Activated T-helper 2 cell treated with anti-CD3 and anti-CD28 coated beads, Interferon-gamma antibody, Interleukin-2, Interleukin-4, amounts not matched to agents 10 μg/mL and 5 μg/mL and 100 μg/mL, durations not matched to agents 14 hours and 24 hours and 36 hours (primary cell): Measurements from ENCODE around the gene APOL4. TPM values are rescaled to one million over a fixed set of nuclear protein-coding genes. Genes with fewer than 3 reads are reported as not detected.
"Not testable (repeated sequence)": the region's sequence is repeated elsewhere in the genome, so short reads cannot be mapped to it uniquely, and the experiment has no call there.

Experiments used
- DNase-seq: peaks from one replicate; pipeline ENCODE4 v3.0.0; 2021; ENCODE audit warnings: low spot score
- H3K27ac Mint-ChIP-seq: one replicate; pipeline ENCODE4 v1.8.0; 2021; ENCODE audit warnings: mixed read lengths
- H3K27me3 Mint-ChIP-seq: one replicate; pipeline ENCODE4 v1.8.0; 2021; ENCODE audit warnings: low read depth, mixed read lengths
- H3K36me3 Mint-ChIP-seq: one replicate; pipeline ENCODE4 v1.8.0; 2021; ENCODE audit warnings: low read depth, mixed read lengths
- H3K4me1 Mint-ChIP-seq: one replicate; pipeline ENCODE4 v1.8.0; 2021; ENCODE audit warnings: low read depth, mixed read lengths
- H3K4me3 Mint-ChIP-seq: one replicate; pipeline ENCODE4 v1.8.0; 2021; ENCODE audit warnings: low read depth, mild to moderate bottlenecking, moderate library complexity, mixed read lengths
- H3K9me3 Mint-ChIP-seq: one replicate; pipeline ENCODE4 v1.8.0; 2021; ENCODE audit warnings: mixed read lengths
- intact Hi-C: fragments of 100-400 bp; cut with micrococcal nuclease; formaldehyde crosslinking; loops from one replicate; pipeline ENCODE4 v1.15.1; 2023
- total RNA-seq: library from RNA; stranded (reverse); gene quantifications from 2 replicates; pipeline ENCODE4 v1.2.3, GENCODE V29; 2022

The APOL4 gene
- total RNA-seq, 1 donor from 2014 or later: 0.52 TPM

DNA sequence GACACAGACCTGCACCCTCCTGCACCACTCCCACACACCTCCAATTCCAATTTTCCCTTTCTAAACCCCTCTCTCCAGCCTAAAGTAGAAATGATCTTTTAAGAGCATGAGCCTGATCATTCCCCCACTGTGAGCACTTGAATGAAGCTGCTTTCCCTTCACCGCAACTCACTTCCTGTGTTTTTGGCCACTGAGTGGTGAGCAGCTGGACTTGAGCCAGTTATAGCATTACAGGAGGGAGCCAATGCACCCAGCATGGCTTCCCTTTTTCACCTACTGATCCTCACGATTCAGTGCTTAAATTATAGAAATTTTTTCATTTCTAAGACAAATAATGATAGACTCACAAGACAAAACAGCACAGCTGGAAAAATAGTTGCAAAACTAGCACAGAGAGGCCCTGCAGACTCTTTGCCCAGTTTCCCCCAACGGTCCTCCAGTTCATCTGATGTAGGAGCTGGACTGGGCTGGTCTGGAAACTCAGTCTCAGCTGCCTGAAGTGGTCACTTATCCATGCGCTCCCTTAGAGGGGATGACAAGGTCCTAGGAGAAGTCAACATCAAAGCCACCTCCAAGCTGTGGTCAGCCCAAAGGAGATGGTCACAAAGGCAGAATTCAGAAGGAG lies 9.7 kb upstream of the APOL4 start:
- no peak overlapping the region for H3K4me3 Mint-ChIP-seq
- peaks cover 58% of the 10 kb centered on the region for H3K27me3 Mint-ChIP-seq
- H3K4me1 Mint-ChIP-seq: peaks cover 5% of the 10 kb centered on the region
- peaks cover 5% of the 10 kb centered on the region for H3K9me3 Mint-ChIP-seq
- DNase-seq: no peak
- no peaks in the 10 kb centered on the region for H3K36me3 Mint-ChIP-seq
- intact Hi-C loops: no loop called here
- H3K27ac Mint-ChIP-seq: no peak overlapping the region

DNA sequence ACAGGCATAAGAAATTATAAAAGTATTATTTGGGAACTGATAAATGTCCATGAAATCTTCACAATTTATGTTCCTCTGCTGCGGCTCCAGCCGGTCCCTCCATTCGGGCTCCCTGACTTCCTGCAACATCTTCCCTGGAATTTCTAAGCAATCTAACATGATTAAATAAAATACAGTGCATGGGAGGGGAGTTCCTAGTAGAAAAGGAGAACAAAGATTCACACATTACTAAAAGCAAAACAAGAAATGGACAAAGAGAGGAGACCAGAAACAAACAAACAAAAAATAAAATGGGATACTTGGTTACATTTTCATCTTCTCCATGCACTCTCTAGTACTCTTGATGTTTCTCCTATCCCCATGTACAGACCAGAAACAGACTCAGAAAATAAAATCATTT lies 8.6 kb upstream of the APOL4 start:
- Mint-ChIP-seq H3K9me3 (peaks cover 5% of the 10 kb centered on the region), H3K4me3 (no peak overlapping the region), H3K4me1 (peaks cover 5% of the 10 kb centered on the region), H3K27ac (no peak overlapping the region), H3K27me3 (peaks cover 48% of the 10 kb centered on the region), H3K36me3 (no peaks in the 10 kb centered on the region)
- intact Hi-C loops: no loop called here
- DNase-seq: no peak

GRCh38 chr22:36209488-36209908 lies 7.9 kb upstream of the APOL4 start:
- H3K27ac Mint-ChIP-seq, DNase-seq, H3K4me3 Mint-ChIP-seq, intact Hi-C loops, H3K36me3 Mint-ChIP-seq, H3K9me3 Mint-ChIP-seq, H3K4me1 Mint-ChIP-seq: not testable (repeated sequence)
- peaks cover 44% of the 10 kb centered on the region for H3K27me3 Mint-ChIP-seq

DNA sequence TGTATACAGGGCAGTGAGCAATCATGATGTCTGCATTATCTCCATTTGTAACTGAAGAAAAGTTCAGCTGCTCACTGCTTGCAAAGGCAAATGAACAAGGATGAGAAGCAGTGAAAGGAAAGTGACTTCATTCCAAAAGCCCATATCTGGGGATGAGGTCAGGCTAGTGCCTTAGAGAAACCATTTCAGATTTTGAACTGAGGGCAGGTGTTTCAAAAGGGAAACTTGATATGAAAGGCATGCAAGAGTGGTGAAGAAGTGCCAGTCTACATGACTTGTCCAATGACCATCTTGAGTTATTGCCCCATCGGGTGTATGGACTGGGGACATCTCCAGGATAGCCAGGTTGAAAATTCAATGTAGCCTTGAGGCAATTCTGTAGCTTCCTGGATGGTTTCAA lies 7.3 kb upstream of the APOL4 start:
- Mint-ChIP-seq H3K36me3 (no peaks in the 10 kb centered on the region), H3K4me1 (peaks cover 5% of the 10 kb centered on the region), H3K27me3 (peaks cover 39% of the 10 kb centered on the region), H3K4me3 (no peak overlapping the region), H3K9me3 (peaks cover 5% of the 10 kb centered on the region), H3K27ac (no peak overlapping the region)
- no peak for DNase-seq
- intact Hi-C loops: no loop called here

DNA sequence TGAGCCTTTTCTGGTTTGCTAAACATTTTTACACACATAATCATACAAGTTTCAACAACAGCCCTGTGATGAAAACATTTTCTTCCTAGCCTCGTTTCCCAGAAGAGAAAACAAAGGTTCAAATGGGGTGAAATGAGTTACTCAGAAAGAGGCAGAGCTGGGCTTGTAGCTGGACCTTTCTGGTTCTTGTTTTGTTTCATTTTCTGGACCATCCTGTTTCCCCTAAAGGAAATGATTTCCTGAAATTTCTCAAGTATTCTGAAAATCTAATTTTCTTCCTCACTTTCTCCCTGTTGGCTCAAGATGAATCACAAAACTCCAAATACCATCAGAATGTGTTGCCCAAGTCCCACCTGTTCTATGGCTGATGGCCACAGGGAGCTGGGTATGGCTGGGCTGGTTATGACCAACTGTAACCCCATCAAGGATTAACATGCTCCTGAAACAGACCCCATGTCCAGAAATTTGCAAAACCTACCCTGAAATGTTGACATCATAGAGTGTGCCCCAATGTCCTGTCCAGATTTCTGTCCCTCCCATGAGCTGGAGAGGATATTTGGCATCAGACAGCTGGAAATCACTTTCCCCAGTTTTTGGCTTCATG lies 6.7 kb upstream of the APOL4 start:
- intact Hi-C loops: no loop called here
- DNase-seq: no peak
- H3K27ac Mint-ChIP-seq: no peak overlapping the region
- no peaks in the 10 kb centered on the region for H3K36me3 Mint-ChIP-seq
- peaks cover 5% of the 10 kb centered on the region for H3K9me3 Mint-ChIP-seq
- H3K27me3 Mint-ChIP-seq: peaks cover 34% of the 10 kb centered on the region
- H3K4me3 Mint-ChIP-seq: no peak overlapping the region
- H3K4me1 Mint-ChIP-seq: peaks cover 5% of the 10 kb centered on the region

DNA sequence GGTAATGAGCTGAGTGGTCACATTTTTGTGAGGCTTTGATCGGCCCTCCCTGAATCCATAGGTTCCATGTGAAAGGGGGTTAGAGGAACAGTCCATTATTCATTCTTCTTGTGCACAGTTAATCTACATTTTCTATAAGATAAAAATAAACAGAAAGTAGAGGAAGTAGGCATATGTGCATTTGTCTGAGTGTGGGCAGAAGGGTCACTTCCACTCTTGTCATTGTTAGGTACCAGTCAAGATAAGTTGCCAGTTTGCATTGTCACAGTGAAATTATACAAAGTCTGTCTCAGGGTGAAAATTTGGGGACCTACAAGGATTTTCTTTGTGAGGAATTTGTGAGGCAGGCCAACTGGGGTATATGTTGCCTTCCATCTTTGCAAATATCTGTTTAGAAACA lies 4.6 kb upstream of the APOL4 start:
- no peak overlapping the region for H3K27ac Mint-ChIP-seq
- H3K27me3 Mint-ChIP-seq: peaks cover 19% of the 10 kb centered on the region
- no peak overlapping the region for H3K4me3 Mint-ChIP-seq
- intact Hi-C loops: no loop called here
- H3K4me1 Mint-ChIP-seq: peaks cover 4% of the 10 kb centered on the region
- H3K36me3 Mint-ChIP-seq: no peaks in the 10 kb centered on the region
- peaks cover 5% of the 10 kb centered on the region for H3K9me3 Mint-ChIP-seq
- DNase-seq: no peak

DNA sequence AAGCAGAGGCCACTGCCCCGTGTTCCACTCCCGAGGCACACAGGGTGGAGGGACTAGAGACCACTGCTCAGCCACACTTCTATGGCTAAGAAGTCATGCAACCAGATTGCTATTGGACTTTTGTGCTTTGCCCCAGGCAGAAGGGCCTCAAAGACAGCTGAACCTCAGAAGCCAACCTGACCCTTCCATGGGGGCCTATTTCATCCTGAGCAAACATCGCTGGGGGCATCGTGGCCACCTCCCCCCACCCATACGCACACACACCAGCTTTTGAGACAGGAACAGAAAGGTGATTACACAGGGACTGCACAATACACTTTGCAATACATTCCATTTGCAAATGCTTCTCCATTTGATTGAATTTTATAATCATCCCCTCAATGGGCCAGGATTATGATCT lies 4.0 kb upstream of the APOL4 start:
- H3K4me1 Mint-ChIP-seq, intact Hi-C loops, DNase-seq: not testable (repeated sequence)

GRCh38 chr22:36204632-36205015 lies 3.0 kb upstream of the APOL4 start:
- H3K27ac Mint-ChIP-seq: no peak overlapping the region
- H3K4me3 Mint-ChIP-seq: no peak overlapping the region
- no peaks in the 10 kb centered on the region for H3K36me3 Mint-ChIP-seq
- intact Hi-C loops: no loop called here
- H3K4me1 Mint-ChIP-seq: peaks cover 1% of the 10 kb centered on the region
- peaks cover 9% of the 10 kb centered on the region for H3K27me3 Mint-ChIP-seq
- peaks cover 5% of the 10 kb centered on the region for H3K9me3 Mint-ChIP-seq
- DNase-seq: no peak

More for the DNA sequence above, 4.0 kb upstream of the APOL4 start:
- H3K4me3 Mint-ChIP-seq, H3K27ac Mint-ChIP-seq, H3K36me3 Mint-ChIP-seq, H3K9me3 Mint-ChIP-seq: not testable (repeated sequence)
- peaks cover 14% of the 10 kb centered on the region for H3K27me3 Mint-ChIP-seq

- no peak for DNase-seq
- H3K36me3 Mint-ChIP-seq: no peaks in the 10 kb centered on the region
- no peak overlapping the region for H3K27ac Mint-ChIP-seq
- peaks cover 1% of the 10 kb centered on the region for H3K9me3 Mint-ChIP-seq
- no peak overlapping the region for H3K4me3 Mint-ChIP-seq
- peaks cover 4% of the 10 kb centered on the region for H3K27me3 Mint-ChIP-seq
- intact Hi-C loops: no loop called here
- peaks cover 1% of the 10 kb centered on the region for H3K4me1 Mint-ChIP-seq
These were observed 2.5 kb upstream of the APOL4 start for GRCh38 chr22:36204001-36204631.

- H3K9me3 Mint-ChIP-seq, H3K27me3 Mint-ChIP-seq, H3K4me1 Mint-ChIP-seq, intact Hi-C loops, H3K27ac Mint-ChIP-seq, DNase-seq, H3K4me3 Mint-ChIP-seq, H3K36me3 Mint-ChIP-seq: not testable (repeated sequence)
These were observed 1.8 kb upstream of the APOL4 start for GRCh38 chr22:36203441-36203840.

- H3K4me3 Mint-ChIP-seq, intact Hi-C loops, DNase-seq, H3K4me1 Mint-ChIP-seq, H3K9me3 Mint-ChIP-seq, H3K36me3 Mint-ChIP-seq, H3K27me3 Mint-ChIP-seq, H3K27ac Mint-ChIP-seq: not testable (repeated sequence)
These were observed 1.3 kb upstream of the APOL4 start for GRCh38 chr22:36202906-36203305.

DNA sequence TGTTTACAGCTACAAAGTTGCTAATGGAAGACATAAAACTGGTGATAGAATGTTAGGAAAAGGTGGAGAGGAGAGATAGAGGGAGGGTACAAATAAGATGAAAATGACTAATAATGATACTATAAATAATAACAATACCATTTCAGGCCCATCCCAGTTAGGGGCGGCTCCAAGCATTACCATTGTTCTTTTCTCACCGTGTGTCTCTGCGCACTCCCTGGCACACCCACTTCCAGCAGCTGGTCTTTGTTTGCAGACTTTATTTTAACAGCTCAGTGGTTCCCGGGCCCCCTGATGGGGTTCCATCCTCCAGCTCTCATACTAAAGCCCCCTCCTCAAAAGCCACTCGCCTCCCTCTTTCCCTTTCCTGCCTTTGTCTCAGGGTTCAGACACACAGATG lies 584 bp downstream of the APOL4 start:
- H3K4me1 Mint-ChIP-seq: peaks cover 16% of the 10 kb centered on the region
- intact Hi-C loops, H3K4me3 Mint-ChIP-seq, H3K36me3 Mint-ChIP-seq, H3K27me3 Mint-ChIP-seq, H3K27ac Mint-ChIP-seq, H3K9me3 Mint-ChIP-seq, DNase-seq: not testable (repeated sequence)

- Mint-ChIP-seq H3K36me3 (no peaks in the 10 kb centered on the region), H3K9me3 (no peaks in the 10 kb centered on the region), H3K27ac (no peak overlapping the region), H3K4me3 (no peak overlapping the region), H3K27me3 (peaks cover 3% of the 10 kb centered on the region), H3K4me1 (peaks cover 24% of the 10 kb centered on the region)
- intact Hi-C loops: loop anchor here (5.0 kb wide), 1 partner anchor 78 kb away; no protein-coding TSS in a partner anchor
- DNase-seq: no peak
These were observed 2.5 kb downstream of the APOL4 start for GRCh38 chr22:36199001-36199551.
